H1 (cell line): ENCODE data around the gene UAP1. TPM values are rescaled to one million over a fixed set of nuclear protein-coding genes. Genes with fewer than 3 reads are reported as not detected.

Experiments
- CTCF ChIA-PET: fragments of 300-600 bp; sonication (Branson Sonifier 250); formaldehyde crosslinking; loops from one replicate; lab custom pipeline; 2021; ENCODE audit not compliant: partially characterized antibody; lab: Charles Lee
- POLR2A ChIA-PET: fragments of 300-600 bp; sonication (Branson Sonifier 250); formaldehyde crosslinking; loops from one replicate; lab custom pipeline; 2021; ENCODE audit warnings: inconsistent platforms; ENCODE audit not compliant: partially characterized antibody; lab: Charles Lee
- DNase-seq, 2 experiments: peaks; one replicate each; pipeline versions ENCODE4 v3.0.0 to v3.0.0-alpha.2; 2010 to 2022; ENCODE audit warnings: low spot score in 2 of 2, low read depth in 1 of 2, mixed read lengths in 1 of 2
- FAIRE-seq: peaks from 2 replicates; lab custom pipeline; 2011; peaks lifted over from hg19 to GRCh38; lab: Jason Lieb, UNC
- H2AFZ ChIP-seq: 2 replicates; pipeline ENCODE4 v1.8.1; 2012; ENCODE audit warnings: low read length, inconsistent platforms
- H2AK5ac ChIP-seq: 2 replicates; pipeline ENCODE4 v1.6.1; 2013; ENCODE audit warnings: low read depth, low read length
- H2BK120ac ChIP-seq: replicated peaks from 2 replicates; pipeline ENCODE3; 2013; ENCODE audit warnings: low read depth, low read length, inconsistent platforms
- H2BK12ac ChIP-seq: 2 replicates; pipeline ENCODE4 v1.6.1; 2013; ENCODE audit warnings: low read depth, low read length
- H2BK15ac ChIP-seq: 2 replicates; pipeline ENCODE4 v1.6.1; 2013; ENCODE audit warnings: low read length
- H2BK20ac ChIP-seq: 2 replicates; pipeline ENCODE4 v1.6.1; 2013; ENCODE audit warnings: low read length
- H2BK5ac ChIP-seq: 2 replicates; pipeline ENCODE4 v1.6.1; 2013; ENCODE audit warnings: low read depth, low read length
- H3K14ac ChIP-seq: 2 replicates; pipeline ENCODE4 v1.6.1; 2013; ENCODE audit warnings: inconsistent platforms; ENCODE audit not compliant: insufficient read length
- H3K18ac ChIP-seq: 2 replicates; pipeline ENCODE4 v1.6.1; 2013; ENCODE audit warnings: low read length; ENCODE audit errors: extremely low read depth
- H3K23ac ChIP-seq: 2 replicates; pipeline ENCODE4 v1.6.1; 2013; ENCODE audit warnings: inconsistent platforms; ENCODE audit not compliant: insufficient read length
- H3K23me2 ChIP-seq: 2 replicates; pipeline ENCODE4 v1.6.1; 2013; ENCODE audit warnings: low read depth, low read length
- H3K27ac ChIP-seq: 2 replicates; pipeline ENCODE4 v1.6.1; 2011; ENCODE audit warnings: low read depth, low read length, inconsistent platforms
- H3K27me3 ChIP-seq, 4 experiments: replicated peaks in 1 of 4; 1 replicate in 1 of 4; 2 replicates in 3 of 4; pipeline versions ENCODE4 v1.6.1 to v1.8.1; 2011 to 2013; ENCODE audit warnings: low read length in 3 of 4, mild to moderate bottlenecking in 3 of 4, inconsistent platforms in 2 of 4, mixed read lengths in 2 of 4, moderate library complexity in 1 of 4; ENCODE audit not compliant: control insufficient read depth in 3 of 4, insufficient read depth in 3 of 4; ENCODE audit errors: extremely low read depth in 1 of 4
- H3K36me3 ChIP-seq, 4 experiments: 2 replicates each; pipeline versions ENCODE4 v1.6.1 to v1.8.1; 2011 to 2013; ENCODE audit warnings: mild to moderate bottlenecking in 4 of 4, low read length in 3 of 4, moderate library complexity in 2 of 4, control low read depth in 1 of 4, inconsistent platforms in 1 of 4; ENCODE audit not compliant: insufficient read depth in 4 of 4, control insufficient read depth in 2 of 4
- H3K4ac ChIP-seq: replicated peaks from 2 replicates; pipeline ENCODE3; 2013; ENCODE audit warnings: low read length, low read depth, mixed read lengths, inconsistent platforms; ENCODE audit not compliant: insufficient read length
- H3K4me1 ChIP-seq, 4 experiments: replicated peaks in 1 of 4; 1 replicate in 1 of 4; 2 replicates in 3 of 4; pipeline versions ENCODE4 v1.6.1 to v1.8.1; 2011 to 2013; ENCODE audit warnings: low read length in 3 of 4, inconsistent platforms in 2 of 4, mixed read lengths in 1 of 4; ENCODE audit not compliant: insufficient read depth in 4 of 4, control insufficient read depth in 3 of 4
- H3K4me2 ChIP-seq, 2 experiments: 2 replicates each; pipeline versions ENCODE4 v1.6.1 to v1.8.1; 2011 to 2013; ENCODE audit warnings: low read depth in 2 of 2, low read length in 2 of 2, control low read depth in 1 of 2, inconsistent platforms in 1 of 2, mild to moderate bottlenecking in 1 of 2; ENCODE audit not compliant: insufficient read depth in 1 of 2
- H3K4me3 ChIP-seq, 4 experiments: fragments of 200-600, 300-600 bp in 1 of 4; sonication (generic), shearing (Covaris generic), sonication (Bioruptor Twin) in 1 of 4; 2 replicates each; pipeline versions ENCODE4 v1.5.1 to v1.8.1; 2011 to 2016; ENCODE audit warnings: low read length in 4 of 4, low read depth in 3 of 4, control low read depth in 2 of 4, inconsistent platforms in 2 of 4, mild to moderate bottlenecking in 2 of 4, mixed read lengths in 1 of 4, moderate library complexity in 1 of 4; ENCODE audit not compliant: insufficient read depth in 2 of 4; ENCODE audit errors: extremely low read depth in 1 of 4
- H3K56ac ChIP-seq: replicated peaks from 2 replicates; pipeline ENCODE3; 2013; ENCODE audit warnings: low read depth, mild to moderate bottlenecking, mixed read lengths, low read length, inconsistent platforms; ENCODE audit not compliant: insufficient read length
- H3K79me1 ChIP-seq: 2 replicates; pipeline ENCODE4 v1.6.1; 2013; ENCODE audit warnings: low read depth, low read length, control low read depth
- H3K79me2 ChIP-seq, 2 experiments: 2 replicates each; pipeline versions ENCODE4 v1.6.1 to v1.8.1; 2012 to 2013; ENCODE audit warnings: low read length in 2 of 2, mild to moderate bottlenecking in 2 of 2, inconsistent platforms in 1 of 2; ENCODE audit not compliant: insufficient read depth in 2 of 2, control insufficient read depth in 1 of 2
- H3K9ac ChIP-seq, 4 experiments: replicated peaks in 1 of 4; 1 replicate in 1 of 4; 2 replicates in 3 of 4; pipeline versions ENCODE4 v1.6.1 to v1.8.1; 2011 to 2013; ENCODE audit warnings: low read depth in 3 of 4, low read length in 3 of 4, control low read depth in 2 of 4, mild to moderate bottlenecking in 2 of 4, moderate library complexity in 2 of 4, inconsistent platforms in 1 of 4; ENCODE audit errors: extremely low read depth in 1 of 4
- H3K9me3 ChIP-seq, 2 experiments: 2 replicates each; pipeline versions ENCODE4 v1.6.1 to v1.8.1; 2012 to 2013; ENCODE audit warnings: mild to moderate bottlenecking in 2 of 2, moderate library complexity in 2 of 2, control low read depth in 1 of 2, inconsistent platforms in 1 of 2, low read depth in 1 of 2, low read length in 1 of 2, mixed read lengths in 1 of 2; ENCODE audit not compliant: insufficient read depth in 2 of 2
- H4K20me1 ChIP-seq, 2 experiments: replicated peaks in 1 of 2; 2 replicates each; pipeline versions ENCODE3 to v1.8.1; 2011 to 2013; ENCODE audit warnings: inconsistent platforms in 2 of 2, low read length in 2 of 2, mild to moderate bottlenecking in 1 of 2; ENCODE audit not compliant: insufficient read depth in 2 of 2, control insufficient read depth in 1 of 2
- H4K5ac ChIP-seq: 2 replicates; pipeline ENCODE4 v1.6.1; 2013; ENCODE audit warnings: low read length, low read depth, mixed read lengths, inconsistent platforms; ENCODE audit not compliant: insufficient read length
- H4K8ac ChIP-seq: 2 replicates; pipeline ENCODE4 v1.8.0; 2013; ENCODE audit warnings: mild to moderate bottlenecking, moderate library complexity, low read length, inconsistent platforms; ENCODE audit not compliant: insufficient read depth; ENCODE audit errors: extremely low read depth
- H4K91ac ChIP-seq: replicated peaks from 2 replicates; pipeline ENCODE3; 2013; ENCODE audit warnings: low read length, mixed read lengths, inconsistent platforms; ENCODE audit not compliant: insufficient read length
- EP300 ChIP-seq, 2 experiments: IDR thresholded peaks; 1 replicate in 1 of 2; 2 replicates in 1 of 2; pipeline ENCODE4 v1.6.1; 2011 to 2012; ENCODE audit warnings: low read depth in 2 of 2, low read length in 2 of 2, mild to moderate bottlenecking in 2 of 2, borderline replicate concordance in 1 of 2, inconsistent platforms in 1 of 2, moderate library complexity in 1 of 2
- EZH2 ChIP-seq: fragments of 200-600 bp; sonication (generic); IDR thresholded peaks from 2 replicates; pipeline ENCODE4 v1.7.1; 2012; ENCODE audit warnings: low read depth, mild to moderate bottlenecking, moderate library complexity, low read length, inconsistent platforms; ENCODE audit not compliant: severe bottlenecking
- FOSL1 ChIP-seq: IDR thresholded peaks from 2 replicates; pipeline ENCODE4 v1.6.1; 2011; ENCODE audit warnings: mild to moderate bottlenecking, low read depth, low read length, moderate library complexity; ENCODE audit not compliant: insufficient read depth
- HDAC6 ChIP-seq: IDR thresholded peaks from one replicate; pipeline ENCODE4 v1.7.1; 2012; ENCODE audit warnings: low read depth, mild to moderate bottlenecking, inconsistent platforms, low read length, moderate library complexity
- NANOG ChIP-seq: IDR thresholded peaks from 2 replicates; pipeline ENCODE4 v1.6.1; 2011; ENCODE audit warnings: low read length, low read depth, mild to moderate bottlenecking, inconsistent platforms; ENCODE audit not compliant: insufficient read depth, poor library complexity, severe bottlenecking
- RFX5 ChIP-seq: IDR thresholded peaks from 2 replicates; pipeline ENCODE4 v1.6.1; 2011; ENCODE audit warnings: low read depth, low read length, improper control_type of control experiment, borderline replicate concordance
- SIN3A ChIP-seq, 2 experiments: IDR thresholded peaks in 1 of 2; conservative IDR thresholded peaks in 1 of 2; 2 replicates each; pipeline ENCODE4 v1.6.1; 2011 to 2012; ENCODE audit warnings: low read length in 2 of 2, improper control_type of control experiment in 1 of 2, low read depth in 1 of 2, mild to moderate bottlenecking in 1 of 2
- SIRT6 ChIP-seq: IDR thresholded peaks from one replicate; pipeline ENCODE4 v1.7.1; 2012; ENCODE audit warnings: low read length, inconsistent platforms
- TAF7 ChIP-seq: optimal IDR thresholded peaks from 2 replicates; pipeline ENCODE3; 2011; ENCODE audit warnings: low read depth, mild to moderate bottlenecking, inconsistent platforms, low read length, moderate library complexity, borderline replicate concordance
- TBP ChIP-seq: IDR thresholded peaks from 2 replicates; pipeline ENCODE4 v1.6.1; 2011; ENCODE audit warnings: low read depth, low read length, improper control_type of control experiment
- ZNF274 ChIP-seq: IDR thresholded peaks from 2 replicates; pipeline ENCODE4 v1.7.0; 2012; ENCODE audit warnings: low read length, borderline replicate concordance; ENCODE audit errors: extremely low read depth
- WGBS, 2 experiments: shearing (Covaris generic) in 1 of 2; methylation state at CpG; one replicate each; pipeline versions ENCODE4 v1.1.6 to v1.1.7; 2013 to 2015; ENCODE audit warnings: low lambda C conversion rate in 2 of 2, mixed read lengths in 2 of 2, inconsistent platforms in 1 of 2, low coverage in 1 of 2, missing lambda C conversion rate in 1 of 2; ENCODE audit not compliant: insufficient replicate concordance in 2 of 2, insufficient coverage in 1 of 2, insufficient read length in 1 of 2; ENCODE audit errors: extremely low coverage in 1 of 2, missing lambda C conversion rate in 1 of 2; 5-methylcytosine and 5-hydroxymethylcytosine counted together
- polyA plus RNA-seq, 7 experiments: library from polyadenylated mRNA; depleted of rRNA in 3 of 7; stranded (reverse) in 5 of 7; unstranded in 2 of 7; fragments of >200 nt in 5 of 7; fragments of 200-250 nt in 2 of 7; gene quantifications; 1 replicate in 5 of 7; 2 replicates in 1 of 7; 4 replicates in 1 of 7; pipeline versions ENCODE4 v1.2.1 to v1.2.3, GENCODE V29; 2011 to 2013; ENCODE audit warnings: missing spikeins in 2 of 7, mixed read lengths in 2 of 7
- total RNA-seq: library from RNA; stranded (reverse); fragmentation: NEBNext Ultra II Directional; extraction: Animal tissue kit (Norgen Biotek cat#: 25700); gene quantifications from 2 replicates; pipeline ENCODE4 v1.2.1, GENCODE V29; 2021

UAP1 gene
- total and polyA plus RNA-seq, 2 of the 8 experiments (the other 6 are each of a cell fraction or from before 2014, with no cell fraction given): 9.4 to 32.9 TPM

GRCh38 chr1:162568802-162569201, 7.3 kb downstream of the UAP1 start:
- Histone ChIP-seq H2BK20ac (no peak overlapping the region), H3K4me3 (no peak overlapping the region), H3K18ac (no peak overlapping the region), H3K27me3 (no peaks in the 10 kb centered on the region), H3K79me1 (no peaks in the 10 kb centered on the region; the same call in 1 of the 2 replicates), H3K56ac (no peak overlapping the region), H3K23me2 (no peaks in the 10 kb centered on the region), H3K4ac (no peak overlapping the region), H3K36me3 (no peaks in the 10 kb centered on the region), H2BK12ac (no peak overlapping the region), H3K9me3 (no peaks in the 10 kb centered on the region), H3K4me1 (no peaks in the 10 kb centered on the region), H4K8ac (no peak overlapping the region), H2BK120ac (no peak overlapping the region), H4K20me1 (peaks cover 0 to 2% of the 10 kb centered on the region in 2 experiments), H2BK15ac (no peak overlapping the region), H2BK5ac (no peak overlapping the region), H3K79me2 (peaks cover 0 to 11% of the 10 kb centered on the region in 2 experiments; a peak in 2 of 4 replicates), H4K5ac (no peak overlapping the region), H2AFZ (no peak overlapping the region), H2AK5ac (no peak overlapping the region), H3K14ac (no peak overlapping the region), H3K27ac (no peak overlapping the region), H3K23ac (no peak overlapping the region), H3K4me2 (no peak overlapping the region), H4K91ac (no peak overlapping the region), H3K9ac (no peak overlapping the region)
- FAIRE-seq: no peak
- DNase-seq: no peak
- WGBS, 2 experiments: 92% methylated on average over 4 of the region's 4 CpGs; no CpG with 5 or more reads in 1 of the 2 experiments
- TF ChIP-seq EZH2 (no peak), NANOG (no peak), TAF7 (no peak), EP300 (IDR thresholded peaks at IDR 0.05; ENCODE audit: borderline replicate concordance in 1 of 2, low read depth in 2 of 2, low read length in 2 of 2) (no peak), TBP (no peak), SIN3A (conservative IDR thresholded peaks at IDR 0.05 in 1 of 2, IDR thresholded peaks at IDR 0.05 in 1 of 2; ENCODE audit: low read depth in 1 of 2, low read length in 2 of 2) (no peak), FOSL1 (no peak), SIRT6 (no peak), HDAC6 (no peak), RFX5 (no peak), ZNF274 (no peak)
- ChIA-PET CTCF (no interaction called here), POLR2A (no interaction called here)
